GM06990 (cell line): Measurements from ENCODE around the gene POU2F3.

ENCODE experiments used
- DNase-seq: peaks from one replicate; pipeline ENCODE4 v3.0.0-alpha.2; 2011; ENCODE audit not compliant: insufficient read length; ENCODE audit errors: extremely low read depth
- H3K27me3 ChIP-seq: replicated peaks from 2 replicates; pipeline ENCODE4 v1.6.0; 2011; ENCODE audit warnings: low read length; ENCODE audit not compliant: control insufficient read depth, insufficient read depth
- H3K36me3 ChIP-seq: 2 replicates; pipeline ENCODE4 v1.5.1; 2011; ENCODE audit warnings: low read length; ENCODE audit not compliant: control insufficient read depth, insufficient read depth
- H3K4me3 ChIP-seq: replicated peaks from 2 replicates; pipeline ENCODE4 v1.5.1; 2011; ENCODE audit warnings: low read depth, mild to moderate bottlenecking, control low read depth, low read length
- TF ChIP-seq, protein P1 (sequence below): IDR thresholded peaks from 2 replicates; pipeline ENCODE4 v1.5.1; 2011; ENCODE audit warnings: low read length, control low read depth, mild to moderate bottlenecking, inconsistent platforms; ENCODE audit not compliant: insufficient read depth, poor library complexity, severe bottlenecking

POU2F3 gene

DNA sequence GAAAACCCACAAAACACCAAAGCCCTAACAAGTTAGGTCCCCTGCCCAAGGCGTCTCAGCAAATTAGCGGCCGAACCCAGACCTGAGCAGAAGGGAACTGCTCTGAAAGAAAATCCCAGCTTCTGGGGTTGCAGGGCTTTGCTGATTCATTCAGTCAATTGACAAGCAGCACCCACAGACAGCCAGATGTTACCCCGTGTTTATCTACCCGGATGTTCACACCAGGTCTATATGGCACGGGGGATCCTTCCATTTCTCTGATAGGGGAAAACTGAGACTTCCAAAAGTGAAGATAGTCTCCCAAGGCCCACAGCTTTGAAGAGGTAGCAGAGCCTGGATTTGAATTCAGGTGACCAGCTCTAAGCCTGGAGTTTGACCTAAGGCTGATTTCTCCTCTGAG lies 43.1 kb upstream of the POU2F3 start:
- TF ChIP-seq, protein P1, sequence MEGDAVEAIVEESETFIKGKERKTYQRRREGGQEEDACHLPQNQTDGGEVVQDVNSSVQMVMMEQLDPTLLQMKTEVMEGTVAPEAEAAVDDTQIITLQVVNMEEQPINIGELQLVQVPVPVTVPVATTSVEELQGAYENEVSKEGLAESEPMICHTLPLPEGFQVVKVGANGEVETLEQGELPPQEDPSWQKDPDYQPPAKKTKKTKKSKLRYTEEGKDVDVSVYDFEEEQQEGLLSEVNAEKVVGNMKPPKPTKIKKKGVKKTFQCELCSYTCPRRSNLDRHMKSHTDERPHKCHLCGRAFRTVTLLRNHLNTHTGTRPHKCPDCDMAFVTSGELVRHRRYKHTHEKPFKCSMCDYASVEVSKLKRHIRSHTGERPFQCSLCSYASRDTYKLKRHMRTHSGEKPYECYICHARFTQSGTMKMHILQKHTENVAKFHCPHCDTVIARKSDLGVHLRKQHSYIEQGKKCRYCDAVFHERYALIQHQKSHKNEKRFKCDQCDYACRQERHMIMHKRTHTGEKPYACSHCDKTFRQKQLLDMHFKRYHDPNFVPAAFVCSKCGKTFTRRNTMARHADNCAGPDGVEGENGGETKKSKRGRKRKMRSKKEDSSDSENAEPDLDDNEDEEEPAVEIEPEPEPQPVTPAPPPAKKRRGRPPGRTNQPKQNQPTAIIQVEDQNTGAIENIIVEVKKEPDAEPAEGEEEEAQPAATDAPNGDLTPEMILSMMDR, result no peak
- peaks cover 1% of the 10 kb centered on the region; the same call in 1 of the 2 replicates for H3K27me3 ChIP-seq
- no peaks in the 10 kb centered on the region for H3K36me3 ChIP-seq
- H3K4me3 ChIP-seq, result no peak overlapping the region
- no peak for DNase-seq

DNA sequence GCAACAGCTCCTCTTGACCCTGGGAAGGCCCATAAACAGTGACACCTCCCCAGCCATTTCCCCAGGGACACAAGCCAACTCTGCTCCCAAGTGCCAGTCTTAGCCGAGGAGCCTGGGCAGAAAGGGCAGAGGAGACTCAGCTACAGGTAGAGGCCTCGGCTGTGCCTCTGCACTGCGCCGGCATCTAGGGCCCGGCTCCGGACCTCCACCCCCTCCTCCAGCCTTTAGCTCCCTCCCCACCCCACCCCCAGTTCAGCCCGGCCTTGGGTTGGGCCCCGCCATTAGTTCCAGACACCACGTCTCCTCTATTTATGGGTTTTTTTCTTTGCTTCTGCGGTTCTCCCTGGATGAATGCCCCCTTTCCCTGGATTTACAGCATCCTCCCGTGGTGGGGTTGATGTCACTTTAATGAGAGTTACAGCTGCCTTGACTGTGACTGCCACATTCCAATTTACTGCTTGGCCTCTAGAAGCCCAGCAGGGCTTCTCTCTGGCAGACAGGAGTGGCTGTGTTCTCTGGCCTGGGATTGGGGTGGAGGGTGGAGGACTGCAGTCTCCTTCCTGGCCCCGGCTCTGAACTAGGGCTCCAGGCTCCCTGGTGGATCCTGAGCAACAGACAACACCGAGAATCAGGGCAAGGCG lies 42.6 kb upstream of the POU2F3 start:
- Histone ChIP-seq H3K27me3 (peaks cover 1% of the 10 kb centered on the region; the same call in 1 of the 2 replicates), H3K4me3 (no peak overlapping the region), H3K36me3 (no peaks in the 10 kb centered on the region)
- DNase-seq, result no peak
- TF ChIP-seq, protein P1, result no peak

DNA sequence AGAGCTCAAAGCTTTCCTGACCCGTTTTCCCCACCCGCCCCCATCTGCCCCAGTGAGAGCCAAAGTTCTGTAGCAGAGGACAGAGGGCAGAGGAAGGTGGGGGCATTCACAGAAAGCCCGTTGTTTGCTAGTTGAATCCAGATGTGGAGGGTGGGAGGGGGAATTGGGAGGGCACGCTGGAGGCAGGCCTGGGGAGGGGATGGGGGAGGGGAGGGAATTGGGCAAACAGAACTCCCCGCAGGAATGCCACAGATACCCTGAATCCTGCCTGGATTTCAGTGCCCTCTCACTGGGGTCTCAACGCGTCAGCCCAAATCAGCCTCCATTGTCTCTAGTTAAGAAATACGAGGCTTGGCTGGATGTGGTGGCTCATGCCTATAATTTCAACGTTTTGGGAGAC lies 42.0 kb upstream of the POU2F3 start:
- Histone ChIP-seq H3K4me3 (no peak overlapping the region), H3K27me3 (peaks cover 1% of the 10 kb centered on the region; the same call in 1 of the 2 replicates), H3K36me3 (no peaks in the 10 kb centered on the region)
- DNase-seq, result no peak
- TF ChIP-seq, protein P1, result no peak

DNA sequence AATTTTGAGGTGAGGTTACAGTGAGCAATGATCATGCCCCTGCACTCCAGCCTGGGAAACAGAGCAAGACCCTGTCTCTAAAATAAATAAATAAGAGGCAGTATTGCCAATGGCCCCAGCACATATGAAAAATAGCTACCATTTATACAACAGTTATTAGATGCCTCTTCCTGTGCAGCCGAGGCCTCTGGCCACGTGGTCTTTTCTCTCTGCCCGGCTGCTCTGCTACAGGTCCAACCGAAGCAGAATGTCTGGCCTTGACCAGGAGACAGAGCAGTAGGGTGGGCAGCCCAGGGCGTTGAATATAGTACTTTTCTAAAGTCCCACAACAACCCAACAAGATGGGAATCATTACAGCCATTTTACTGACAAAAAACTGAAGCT lies 41.5 kb upstream of the POU2F3 start:
- no peak overlapping the region for H3K4me3 ChIP-seq
- TF ChIP-seq, protein P1, result no peak
- peaks cover 1% of the 10 kb centered on the region; the same call in 1 of the 2 replicates for H3K27me3 ChIP-seq
- DNase-seq, result no peak
- H3K36me3 ChIP-seq, result no peaks in the 10 kb centered on the region

DNA sequence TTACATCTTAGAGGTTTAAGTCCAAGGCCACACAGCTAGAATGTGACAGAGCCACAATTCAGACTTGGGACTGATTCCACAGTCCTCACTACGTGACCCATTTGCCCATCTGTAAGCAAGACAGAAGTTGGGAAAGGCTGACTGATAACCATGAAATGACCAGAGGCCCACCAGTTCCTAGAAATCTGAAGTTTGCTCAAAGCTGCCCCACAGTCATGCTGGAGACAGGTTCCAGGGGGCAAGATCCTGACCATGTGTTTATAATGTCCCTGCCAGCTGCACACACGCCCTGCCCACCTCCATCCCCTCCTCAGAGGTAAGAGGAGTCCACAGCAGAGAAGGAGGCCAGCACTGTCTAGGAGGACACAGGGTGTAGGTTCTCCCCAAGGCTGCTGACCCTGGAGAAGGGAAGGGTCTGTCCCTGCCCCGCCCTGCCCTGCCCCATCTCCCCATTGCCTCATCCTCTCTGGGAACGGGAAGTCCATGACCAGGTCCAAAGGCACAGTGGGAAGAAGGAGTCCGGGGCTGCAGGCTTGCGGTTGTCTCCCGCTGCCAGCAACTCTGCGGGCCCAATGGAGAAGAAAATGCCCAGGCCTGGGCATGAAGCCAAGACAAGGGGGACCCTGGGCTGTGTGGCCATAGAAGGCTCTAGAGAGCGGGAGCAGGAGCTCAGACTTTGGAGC lies 41.0 kb upstream of the POU2F3 start:
- DNase-seq, result no peak
- no peaks in the 10 kb centered on the region for H3K36me3 ChIP-seq
- peaks cover 1% of the 10 kb centered on the region; the same call in 1 of the 2 replicates for H3K27me3 ChIP-seq
- TF ChIP-seq, protein P1, result no peak
- no peak overlapping the region for H3K4me3 ChIP-seq
